ENCODE measurements around the gene RBMS3. TPM values are rescaled to one million over a fixed set of nuclear protein-coding genes. Genes with fewer than 3 reads are reported as not detected.

RBMS3 gene
- total RNA-seq, 1 donor from 2014 or later = 33.0 TPM

- no peak for TF ChIP-seq EZH2 (IDR thresholded peaks at IDR 0.05; ENCODE audit: insufficient read depth, low read length)
- TF ChIP-seq, protein P1, sequence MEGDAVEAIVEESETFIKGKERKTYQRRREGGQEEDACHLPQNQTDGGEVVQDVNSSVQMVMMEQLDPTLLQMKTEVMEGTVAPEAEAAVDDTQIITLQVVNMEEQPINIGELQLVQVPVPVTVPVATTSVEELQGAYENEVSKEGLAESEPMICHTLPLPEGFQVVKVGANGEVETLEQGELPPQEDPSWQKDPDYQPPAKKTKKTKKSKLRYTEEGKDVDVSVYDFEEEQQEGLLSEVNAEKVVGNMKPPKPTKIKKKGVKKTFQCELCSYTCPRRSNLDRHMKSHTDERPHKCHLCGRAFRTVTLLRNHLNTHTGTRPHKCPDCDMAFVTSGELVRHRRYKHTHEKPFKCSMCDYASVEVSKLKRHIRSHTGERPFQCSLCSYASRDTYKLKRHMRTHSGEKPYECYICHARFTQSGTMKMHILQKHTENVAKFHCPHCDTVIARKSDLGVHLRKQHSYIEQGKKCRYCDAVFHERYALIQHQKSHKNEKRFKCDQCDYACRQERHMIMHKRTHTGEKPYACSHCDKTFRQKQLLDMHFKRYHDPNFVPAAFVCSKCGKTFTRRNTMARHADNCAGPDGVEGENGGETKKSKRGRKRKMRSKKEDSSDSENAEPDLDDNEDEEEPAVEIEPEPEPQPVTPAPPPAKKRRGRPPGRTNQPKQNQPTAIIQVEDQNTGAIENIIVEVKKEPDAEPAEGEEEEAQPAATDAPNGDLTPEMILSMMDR (IDR thresholded peaks at IDR 0.05; ENCODE audit: insufficient read depth, low read depth, low read length) = no peak
- Histone ChIP-seq H2AFZ (ENCODE audit: low read depth, low read length) (no peak overlapping the region), H3K36me3 (ENCODE audit: insufficient read depth, low read length) (no peaks in the 10 kb centered on the region), H4K20me1 (ENCODE audit: insufficient read depth, low read length) (peaks cover 5% of the 10 kb centered on the region), H3K4me3 (ENCODE audit: insufficient read depth, low read depth, low read length) (peak overlapping the region; percentile 43), H3K27ac (ENCODE audit: low read depth, low read length) (peak overlapping the region; percentile 87), H3K4me2 (ENCODE audit: low read length) (peak overlapping the region; percentile 79), H3K79me2 (ENCODE audit: insufficient read depth, low read length) (peaks cover 84% of the 10 kb centered on the region), H3K27me3 (ENCODE audit: insufficient read depth, low read length) (no peaks in the 10 kb centered on the region), H3K9ac (ENCODE audit: low read length) (peak overlapping the region; percentile 82), H3K4me1 (ENCODE audit: insufficient read depth, low read length) (peaks cover 37% of the 10 kb centered on the region), H3K9me3 (ENCODE audit: insufficient read depth, low read depth, low read length) (no peaks in the 10 kb centered on the region)
- FAIRE-seq (no peak), DNase-seq (ENCODE audit: low read depth) (no peak)
- Mint-ChIP-seq H3K4me3 (ENCODE audit: unreplicated experiment) (peak overlapping the region; percentile 24), H3K27me3 (ENCODE audit: low read depth, unreplicated experiment) (no peaks in the 10 kb centered on the region), H3K4me1 (ENCODE audit: low read depth, unreplicated experiment) (peaks cover 56% of the 10 kb centered on the region), H3K9me3 (ENCODE audit: unreplicated experiment) (peaks cover 2% of the 10 kb centered on the region), H3K36me3 (ENCODE audit: low read depth, unreplicated experiment) (no peaks in the 10 kb centered on the region), H3K27ac (ENCODE audit: unreplicated experiment) (peak overlapping the region; percentile 98)
These were observed 55.1 kb downstream of the RBMS3 start for GRCh38 chr3:29335943-29336342.

DNA sequence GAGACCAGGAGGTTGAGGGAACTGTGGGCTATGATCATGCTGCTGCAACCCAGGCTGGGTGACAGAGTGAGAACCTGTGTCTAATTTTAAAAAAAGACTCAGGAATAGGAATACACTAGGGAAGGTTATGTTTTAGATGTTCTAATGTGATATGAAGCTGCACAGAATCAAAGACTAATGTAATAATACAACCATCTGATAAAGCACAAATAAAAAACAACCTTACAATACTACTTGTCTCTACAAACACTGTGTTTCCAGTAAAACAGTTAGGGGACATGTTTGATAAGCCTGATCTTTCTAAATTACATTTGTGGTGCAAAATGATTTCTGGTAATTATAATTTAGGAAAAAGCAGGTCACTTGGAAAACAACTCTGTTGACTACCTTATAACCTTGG is 56.7 kb downstream of the RBMS3 start:
- H3K4me3 Mint-ChIP-seq (ENCODE audit: unreplicated experiment) = no peak overlapping the region
- peak overlapping the region; percentile 35 for H3K27ac Mint-ChIP-seq (ENCODE audit: unreplicated experiment)
- Histone ChIP-seq H3K9ac (ENCODE audit: low read length) (no peak overlapping the region), H3K36me3 (ENCODE audit: insufficient read depth, low read length) (no peaks in the 10 kb centered on the region), H3K27ac (ENCODE audit: low read depth, low read length) (no peak overlapping the region), H2AFZ (ENCODE audit: low read depth, low read length) (no peak overlapping the region), H3K4me3 (ENCODE audit: insufficient read depth, low read depth, low read length) (no peak overlapping the region), H3K27me3 (ENCODE audit: insufficient read depth, low read length) (no peaks in the 10 kb centered on the region), H3K4me1 (ENCODE audit: insufficient read depth, low read length) (peaks cover 30% of the 10 kb centered on the region), H3K9me3 (ENCODE audit: insufficient read depth, low read depth, low read length) (no peaks in the 10 kb centered on the region), H4K20me1 (ENCODE audit: insufficient read depth, low read length) (peaks cover 5% of the 10 kb centered on the region), H3K4me2 (ENCODE audit: low read length) (no peak overlapping the region), H3K79me2 (ENCODE audit: insufficient read depth, low read length) (peaks cover 85% of the 10 kb centered on the region)
- DNase-seq (ENCODE audit: low read depth) = no peak
- TF ChIP-seq, protein P1 (IDR thresholded peaks at IDR 0.05; ENCODE audit: insufficient read depth, low read depth, low read length) = no peak
- no peak for TF ChIP-seq EZH2 (IDR thresholded peaks at IDR 0.05; ENCODE audit: insufficient read depth, low read length)
- H3K4me1 Mint-ChIP-seq (ENCODE audit: low read depth, unreplicated experiment) = peaks cover 42% of the 10 kb centered on the region
- FAIRE-seq = no peak
- H3K36me3 Mint-ChIP-seq (ENCODE audit: low read depth, unreplicated experiment) = no peaks in the 10 kb centered on the region
- H3K27me3 Mint-ChIP-seq (ENCODE audit: low read depth, unreplicated experiment) = no peaks in the 10 kb centered on the region
- H3K9me3 Mint-ChIP-seq (ENCODE audit: unreplicated experiment) = no peaks in the 10 kb centered on the region

DNA sequence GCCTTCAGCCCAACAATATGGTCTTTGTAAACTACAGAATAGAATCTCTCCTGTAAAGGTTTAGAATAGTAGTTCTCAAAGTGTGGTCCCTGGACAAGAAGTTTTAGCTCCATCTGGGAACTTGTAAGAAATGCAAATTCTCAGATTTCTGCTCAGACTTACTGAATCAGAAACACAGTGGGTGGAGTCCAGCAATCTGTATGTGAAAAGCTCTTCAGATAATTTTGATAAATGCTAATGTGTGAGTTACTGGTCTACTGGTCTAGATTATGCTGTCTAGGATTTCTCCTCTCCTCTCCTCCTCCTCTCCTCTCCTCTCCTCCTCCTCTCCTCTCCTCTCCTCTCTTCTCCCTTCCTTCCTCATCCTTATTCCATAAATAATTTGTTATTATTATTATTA is 57.5 kb downstream of the RBMS3 start:
- no peak overlapping the region for H3K4me3 Mint-ChIP-seq (ENCODE audit: unreplicated experiment)
- DNase-seq (ENCODE audit: low read depth) = no peak
- H3K27me3 Mint-ChIP-seq (ENCODE audit: low read depth, unreplicated experiment) = no peaks in the 10 kb centered on the region
- no peak overlapping the region for H3K4me2 ChIP-seq (ENCODE audit: low read length)
- peaks cover 83% of the 10 kb centered on the region for H3K79me2 ChIP-seq (ENCODE audit: insufficient read depth, low read length)
- TF ChIP-seq, protein P1 (IDR thresholded peaks at IDR 0.05; ENCODE audit: insufficient read depth, low read depth, low read length) = no peak
- TF ChIP-seq EZH2 (IDR thresholded peaks at IDR 0.05; ENCODE audit: insufficient read depth, low read length) = no peak
- H3K27ac ChIP-seq (ENCODE audit: low read depth, low read length) = no peak overlapping the region
- no peak overlapping the region for H3K4me3 ChIP-seq (ENCODE audit: insufficient read depth, low read depth, low read length)
- H2AFZ ChIP-seq (ENCODE audit: low read depth, low read length) = no peak overlapping the region
- H3K27ac Mint-ChIP-seq (ENCODE audit: unreplicated experiment) = no peak overlapping the region
- no peak overlapping the region for H3K9ac ChIP-seq (ENCODE audit: low read length)
- no peaks in the 10 kb centered on the region for H3K36me3 Mint-ChIP-seq (ENCODE audit: low read depth, unreplicated experiment)
- no peaks in the 10 kb centered on the region for H3K9me3 ChIP-seq (ENCODE audit: insufficient read depth, low read depth, low read length)
- H3K4me1 Mint-ChIP-seq (ENCODE audit: low read depth, unreplicated experiment) = peaks cover 38% of the 10 kb centered on the region
- peaks cover 5% of the 10 kb centered on the region for H4K20me1 ChIP-seq (ENCODE audit: insufficient read depth, low read length)
- H3K27me3 ChIP-seq (ENCODE audit: insufficient read depth, low read length) = no peaks in the 10 kb centered on the region
- no peaks in the 10 kb centered on the region for H3K36me3 ChIP-seq (ENCODE audit: insufficient read depth, low read length)
- H3K9me3 Mint-ChIP-seq (ENCODE audit: unreplicated experiment) = no peaks in the 10 kb centered on the region
- H3K4me1 ChIP-seq (ENCODE audit: insufficient read depth, low read length) = peaks cover 29% of the 10 kb centered on the region
- FAIRE-seq = no peak
